Stimulated activated naive B cell treated with anti-CD40 and anti-IgM and Interleukin-4, amounts not matched to agents 10 μg/mL and 1 μg/mL and 100 μg/mL, for 72 hours (primary cell): ENCODE measurements around the gene CAMK1G.

Experiments
- ATAC-seq, 2 donors: fragments of 150-1000 bp; cut with Tn5 transposase; replicated peaks; 2 replicates each; pipeline ENCODE4 v1.10.0; 2021; ENCODE audit warnings: moderate library complexity in 1 of 2
- DNase-seq: peaks from one replicate; pipeline ENCODE4 v3.0.0; 2021
- H3K27ac Mint-ChIP-seq: one replicate; pipeline ENCODE4 v1.8.0; 2022; ENCODE audit warnings: mild to moderate bottlenecking, mixed read lengths
- H3K27me3 Mint-ChIP-seq, 2 donors: one replicate each; pipeline ENCODE4 v1.8.0; 2022; ENCODE audit warnings: mixed read lengths in 2 of 2
- H3K36me3 Mint-ChIP-seq, 2 donors: one replicate each; pipeline ENCODE4 v1.8.0; 2022; ENCODE audit warnings: mixed read lengths in 2 of 2, mild to moderate bottlenecking in 1 of 2
- H3K4me1 Mint-ChIP-seq, 2 donors: one replicate each; pipeline ENCODE4 v1.8.0; 2022; ENCODE audit warnings: mixed read lengths in 2 of 2, mild to moderate bottlenecking in 1 of 2
- H3K4me3 Mint-ChIP-seq, 2 donors: one replicate each; pipeline ENCODE4 v1.8.0; 2022; ENCODE audit warnings: mild to moderate bottlenecking in 2 of 2, mixed read lengths in 2 of 2, moderate library complexity in 1 of 2
- H3K9me3 Mint-ChIP-seq, 2 donors: one replicate each; pipeline ENCODE4 v1.8.0; 2022; ENCODE audit warnings: mixed read lengths in 2 of 2, mild to moderate bottlenecking in 1 of 2

Gene CAMK1G

GRCh38 chr1:209625791-209626285 lies 42.3 kb downstream of the CAMK1G start:
- ATAC-seq, result no peak

GRCh38 chr1:209626346-209627026 lies 43.0 kb downstream of the CAMK1G start:
- DNase-seq (no peak), ATAC-seq (no peak)
- Mint-ChIP-seq H3K4me1 (peaks cover 3 to 5% of the 10 kb centered on the region in 2 donors), H3K27ac (no peak overlapping the region), H3K9me3 (no peaks in the 10 kb centered on the region), H3K27me3 (peaks cover 13 to 15% of the 10 kb centered on the region in 2 donors), H3K4me3 (no peak overlapping the region), H3K36me3 (no peaks in the 10 kb centered on the region)

More at GRCh38 chr1:209625791-209626285, 42.3 kb downstream of the CAMK1G start:
- Mint-ChIP-seq H3K4me3 (no peak overlapping the region), H3K27me3 (peaks cover 13 to 15% of the 10 kb centered on the region in 2 donors), H3K4me1 (peaks cover 3 to 5% of the 10 kb centered on the region in 2 donors), H3K36me3 (no peaks in the 10 kb centered on the region), H3K9me3 (no peaks in the 10 kb centered on the region), H3K27ac (no peak overlapping the region)
- DNase-seq, result no peak

GRCh38 chr1:209627027-209627731 lies 43.7 kb downstream of the CAMK1G start:
- Mint-ChIP-seq H3K27ac (no peak overlapping the region), H3K4me3 (no peak overlapping the region), H3K27me3 (peaks cover 10 to 13% of the 10 kb centered on the region in 2 donors), H3K4me1 (peaks cover 4 to 5% of the 10 kb centered on the region in 2 donors), H3K9me3 (no peaks in the 10 kb centered on the region), H3K36me3 (no peaks in the 10 kb centered on the region)
- no peak for DNase-seq
- ATAC-seq, result peak in 1 of 2 donors; percentile 12

- Mint-ChIP-seq H3K4me3 (no peak overlapping the region), H3K36me3 (no peaks in the 10 kb centered on the region), H3K27ac (no peak overlapping the region), H3K4me1 (peaks cover 4 to 5% of the 10 kb centered on the region in 2 donors), H3K9me3 (no peaks in the 10 kb centered on the region), H3K27me3 (peaks cover 10 to 13% of the 10 kb centered on the region in 2 donors)
- DNase-seq (peak; percentile 60), ATAC-seq (peak; percentile 88 to 91)
Measured at GRCh38 chr1:209627732-209628196, 44.2 kb downstream of the CAMK1G start.

- no peak overlapping the region for H3K27ac Mint-ChIP-seq
- DNase-seq (no peak), ATAC-seq (no peak)
- peaks cover 6 to 10% of the 10 kb centered on the region in 2 donors for H3K4me1 Mint-ChIP-seq
- H3K27me3 Mint-ChIP-seq, result peaks cover 10 to 13% of the 10 kb centered on the region in 2 donors
- H3K9me3 Mint-ChIP-seq, result no peaks in the 10 kb centered on the region
- no peak overlapping the region for H3K4me3 Mint-ChIP-seq
- H3K36me3 Mint-ChIP-seq, result no peaks in the 10 kb centered on the region
Measured at GRCh38 chr1:209628618-209629299, 45.2 kb downstream of the CAMK1G start.

GRCh38 chr1:209629621-209630382 lies 46.3 kb downstream of the CAMK1G start:
- H3K27me3 Mint-ChIP-seq, result peaks cover 10 to 13% of the 10 kb centered on the region in 2 donors
- H3K27ac Mint-ChIP-seq, result no peak overlapping the region
- H3K4me3 Mint-ChIP-seq, result no peak overlapping the region
- no peaks in the 10 kb centered on the region for H3K9me3 Mint-ChIP-seq
- ATAC-seq, result no peak
- peaks cover 6 to 10% of the 10 kb centered on the region in 2 donors for H3K4me1 Mint-ChIP-seq
- no peaks in the 10 kb centered on the region for H3K36me3 Mint-ChIP-seq
- DNase-seq, result no peak

GRCh38 chr1:209630383-209631225 lies 47.1 kb downstream of the CAMK1G start:
- DNase-seq, result no peak
- Mint-ChIP-seq H3K4me3 (no peak overlapping the region), H3K36me3 (no peaks in the 10 kb centered on the region), H3K27ac (no peak overlapping the region), H3K9me3 (no peaks in the 10 kb centered on the region), H3K4me1 (peaks cover 6 to 10% of the 10 kb centered on the region in 2 donors), H3K27me3 (peaks cover 10 to 13% of the 10 kb centered on the region in 2 donors)
- no peak for ATAC-seq

GRCh38 chr1:209633335-209633997 lies 50.0 kb downstream of the CAMK1G start:
- no peak overlapping the region for H3K4me3 Mint-ChIP-seq
- no peaks in the 10 kb centered on the region for H3K36me3 Mint-ChIP-seq
- H3K27me3 Mint-ChIP-seq, result peaks cover 7 to 17% of the 10 kb centered on the region in 2 donors
- no peak for DNase-seq
- peaks cover 4 to 5% of the 10 kb centered on the region in 2 donors for H3K4me1 Mint-ChIP-seq
- H3K9me3 Mint-ChIP-seq, result no peaks in the 10 kb centered on the region
- H3K27ac Mint-ChIP-seq, result peak overlapping the region; percentile 7
- peak; percentile 60 to 84 for ATAC-seq

- H3K36me3 Mint-ChIP-seq, result no peaks in the 10 kb centered on the region
- H3K9me3 Mint-ChIP-seq, result no peaks in the 10 kb centered on the region
- H3K4me3 Mint-ChIP-seq, result no peak overlapping the region
- no peak overlapping the region for H3K27ac Mint-ChIP-seq
- ATAC-seq (no peak), DNase-seq (no peak)
- H3K4me1 Mint-ChIP-seq, result peaks cover 4 to 5% of the 10 kb centered on the region in 2 donors
- peaks cover 5 to 24% of the 10 kb centered on the region in 2 donors for H3K27me3 Mint-ChIP-seq
Measured at GRCh38 chr1:209634005-209634737, 50.7 kb downstream of the CAMK1G start.

GRCh38 chr1:209635850-209636249 lies 52.3 kb downstream of the CAMK1G start:
- DNase-seq, result no peak
- Mint-ChIP-seq H3K4me3 (no peak overlapping the region), H3K9me3 (no peaks in the 10 kb centered on the region), H3K4me1 (peaks cover 4 to 5% of the 10 kb centered on the region in 2 donors), H3K27ac (no peak overlapping the region), H3K27me3 (peaks cover 5 to 30% of the 10 kb centered on the region in 2 donors), H3K36me3 (no peaks in the 10 kb centered on the region)
- no peak for ATAC-seq

- H3K27me3 Mint-ChIP-seq, result peaks cover 18 to 35% of the 10 kb centered on the region in 2 donors
- H3K4me3 Mint-ChIP-seq, result no peak overlapping the region
- H3K36me3 Mint-ChIP-seq, result no peaks in the 10 kb centered on the region
- no peak overlapping the region for H3K27ac Mint-ChIP-seq
- H3K4me1 Mint-ChIP-seq, result peaks cover 0 to 3% of the 10 kb centered on the region in 2 donors
- no peak for DNase-seq
- no peak for ATAC-seq
- H3K9me3 Mint-ChIP-seq, result no peaks in the 10 kb centered on the region
Measured at GRCh38 chr1:209641832-209642172, 58.3 kb downstream of the CAMK1G start.

- Mint-ChIP-seq H3K36me3 (no peaks in the 10 kb centered on the region), H3K27me3 (peaks cover 18 to 38% of the 10 kb centered on the region in 2 donors), H3K9me3 (no peaks in the 10 kb centered on the region), H3K4me1 (peaks cover 0 to 3% of the 10 kb centered on the region in 2 donors), H3K27ac (no peak overlapping the region), H3K4me3 (no peak overlapping the region)
- DNase-seq (no peak), ATAC-seq (no peak)
Measured at GRCh38 chr1:209642816-209643215, 59.3 kb downstream of the CAMK1G start.
